Duodenal mucosa (tissue), 2 donors: ENCODE results near the gene HOGA1.
"Not testable (repeated sequence)": the region's sequence is repeated elsewhere in the genome, so short reads cannot be mapped to it uniquely, and the experiment has no call there.

ENCODE experiments used
- H3K27ac ChIP-seq: one replicate; pipeline ENCODE4 v1.7.0; 2013; ENCODE audit warnings: low read depth, low read length
- H3K27me3 ChIP-seq, 2 donors: one replicate each; pipeline ENCODE4 v1.7.0; 2013; ENCODE audit warnings: low read length in 2 of 2, control low read depth in 1 of 2; ENCODE audit not compliant: insufficient read depth in 2 of 2, control insufficient read depth in 1 of 2
- H3K36me3 ChIP-seq, 2 donors: one replicate each; pipeline ENCODE4 v1.7.0; 2013; ENCODE audit warnings: low read length in 2 of 2, control low read depth in 1 of 2; ENCODE audit not compliant: insufficient read depth in 2 of 2, control insufficient read depth in 1 of 2
- H3K4me1 ChIP-seq, 2 donors: one replicate each; pipeline ENCODE4 v1.7.0; 2013; ENCODE audit warnings: low read length in 2 of 2, control low read depth in 1 of 2; ENCODE audit not compliant: insufficient read depth in 2 of 2, control insufficient read depth in 1 of 2
- H3K4me3 ChIP-seq, 2 donors: one replicate each; pipeline ENCODE4 v1.7.0; 2013; ENCODE audit warnings: low read length in 2 of 2, low read depth in 1 of 2
- H3K9ac ChIP-seq, 2 donors: one replicate each; pipeline ENCODE4 v1.7.0; 2013; ENCODE audit warnings: low read length in 2 of 2, low read depth in 1 of 2
- H3K9me3 ChIP-seq, 2 donors: one replicate each; pipeline ENCODE4 v1.7.0; 2013; ENCODE audit warnings: low read length in 2 of 2, control low read depth in 1 of 2; ENCODE audit not compliant: control insufficient read depth in 1 of 2

The HOGA1 gene

GRCh38 chr10:97555541-97555940 lies 28.6 kb upstream of the HOGA1 start:
- H3K27me3 ChIP-seq, H3K9ac ChIP-seq, H3K4me3 ChIP-seq, H3K36me3 ChIP-seq, H3K9me3 ChIP-seq, H3K4me1 ChIP-seq, H3K27ac ChIP-seq: not testable (repeated sequence)

- not testable (repeated sequence) for H3K9me3 ChIP-seq, H3K9ac ChIP-seq, H3K36me3 ChIP-seq, H3K4me1 ChIP-seq, H3K4me3 ChIP-seq, H3K27me3 ChIP-seq
- peak overlapping the region; percentile 20 for H3K27ac ChIP-seq
Measured at GRCh38 chr10:97560731-97561381, 23.3 kb upstream of the HOGA1 start.

DNA sequence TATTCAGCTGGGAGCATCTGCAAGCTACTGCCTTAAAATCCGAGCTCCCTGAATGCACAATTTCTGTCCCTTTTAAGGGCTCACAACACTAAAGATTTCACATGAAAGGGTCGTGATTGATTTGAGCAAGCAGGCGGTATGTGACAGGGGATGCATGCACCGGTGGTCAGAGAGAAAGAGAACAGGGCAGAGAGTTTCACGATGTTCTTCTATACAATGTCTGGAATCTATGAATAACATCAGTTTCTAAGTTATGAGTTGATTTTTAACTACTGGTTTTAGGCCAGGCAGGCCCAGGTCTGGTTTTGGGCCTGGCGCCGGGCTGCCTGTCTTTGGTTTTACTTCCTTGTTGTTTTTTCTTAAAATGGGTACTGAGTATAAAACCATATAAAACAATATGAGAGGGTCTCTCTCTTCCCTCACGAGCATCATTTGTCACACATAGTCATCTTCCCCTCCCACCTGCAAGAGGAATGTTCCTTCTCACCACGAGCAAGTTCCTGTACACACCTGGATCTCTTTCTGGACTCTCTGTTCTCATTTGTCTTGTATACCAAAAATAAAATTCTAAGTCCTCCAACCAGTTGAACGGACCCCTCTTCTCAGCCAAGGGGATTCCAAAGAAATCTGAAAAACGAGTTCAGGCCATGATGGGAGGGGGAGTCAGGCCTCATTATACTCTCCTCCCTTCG lies 22.7 kb upstream of the HOGA1 start:
- not testable (repeated sequence) for H3K9me3 ChIP-seq, H3K9ac ChIP-seq, H3K36me3 ChIP-seq, H3K4me3 ChIP-seq, H3K4me1 ChIP-seq, H3K27ac ChIP-seq, H3K27me3 ChIP-seq

GRCh38 chr10:97562329-97562728 lies 21.9 kb upstream of the HOGA1 start:
- H3K9me3 ChIP-seq, H3K9ac ChIP-seq, H3K4me3 ChIP-seq, H3K27me3 ChIP-seq, H3K4me1 ChIP-seq, H3K36me3 ChIP-seq, H3K27ac ChIP-seq: not testable (repeated sequence)

- Histone ChIP-seq H3K4me1 (no peaks in the 10 kb centered on the region), H3K27ac (no peak overlapping the region), H3K9ac (no peak overlapping the region), H3K36me3 (no peaks in the 10 kb centered on the region), H3K9me3 (no peaks in the 10 kb centered on the region), H3K27me3 (no peaks in the 10 kb centered on the region), H3K4me3 (no peak overlapping the region)
Measured at GRCh38 chr10:97563337-97563736, 20.9 kb upstream of the HOGA1 start.

GRCh38 chr10:97564776-97565175 lies 19.4 kb upstream of the HOGA1 start:
- H3K4me1 ChIP-seq = no peaks in the 10 kb centered on the region
- no peaks in the 10 kb centered on the region for H3K9me3 ChIP-seq
- no peak overlapping the region for H3K9ac ChIP-seq
- no peak overlapping the region for H3K27ac ChIP-seq
- H3K36me3 ChIP-seq = no peaks in the 10 kb centered on the region
- no peak overlapping the region for H3K4me3 ChIP-seq
- H3K27me3 ChIP-seq = no peaks in the 10 kb centered on the region

DNA sequence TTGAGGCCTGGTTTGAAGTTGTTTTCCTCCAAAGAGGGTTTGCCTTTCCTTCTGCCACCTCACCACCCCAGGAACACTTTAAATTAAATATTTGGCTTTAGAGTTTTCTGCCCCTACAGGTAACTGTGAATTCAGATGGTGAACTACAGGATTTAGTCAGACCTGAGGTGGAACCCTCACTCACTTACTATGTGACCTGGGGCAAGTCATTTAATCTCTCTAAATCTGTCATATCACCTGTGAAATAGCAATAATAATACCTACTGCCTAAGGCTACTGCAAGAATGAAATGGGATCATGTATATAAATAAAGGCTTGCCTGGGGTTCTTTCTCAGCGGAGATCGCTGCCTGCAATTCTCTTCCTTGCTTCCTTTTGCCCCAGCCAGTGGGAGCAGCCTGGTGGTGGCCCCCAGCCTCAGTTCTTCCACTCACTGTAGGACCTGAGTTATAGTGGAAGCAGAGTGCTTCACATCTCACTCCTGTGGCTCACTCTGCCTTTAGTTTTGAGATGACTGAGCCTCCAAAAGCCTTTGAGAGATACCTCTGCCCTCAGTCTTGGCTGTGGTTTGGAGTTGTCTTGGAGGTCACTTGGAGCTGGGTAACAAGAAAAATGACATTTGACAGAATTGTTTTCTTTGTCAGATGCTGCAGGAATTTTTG lies 17.7 kb upstream of the HOGA1 start:
- no peak overlapping the region for H3K4me3 ChIP-seq
- H3K36me3 ChIP-seq = no peaks in the 10 kb centered on the region
- no peaks in the 10 kb centered on the region for H3K4me1 ChIP-seq
- H3K9ac ChIP-seq = no peak overlapping the region
- H3K27ac ChIP-seq = no peak overlapping the region
- no peaks in the 10 kb centered on the region for H3K9me3 ChIP-seq
- no peaks in the 10 kb centered on the region for H3K27me3 ChIP-seq

- no peaks in the 10 kb centered on the region for H3K27me3 ChIP-seq
- no peak overlapping the region for H3K9ac ChIP-seq
- no peaks in the 10 kb centered on the region for H3K9me3 ChIP-seq
Measured at GRCh38 chr10:97567891-97568290, 16.3 kb upstream of the HOGA1 start.

GRCh38 chr10:97570146-97570788 lies 13.9 kb upstream of the HOGA1 start:
- Histone ChIP-seq H3K4me3 (no peak overlapping the region), H3K36me3 (no peaks in the 10 kb centered on the region), H3K9ac (no peak overlapping the region), H3K9me3 (no peaks in the 10 kb centered on the region), H3K27me3 (no peaks in the 10 kb centered on the region), H3K4me1 (peaks cover 8 to 9% of the 10 kb centered on the region in 2 donors), H3K27ac (no peak overlapping the region)

More at GRCh38 chr10:97567891-97568290, 16.3 kb upstream of the HOGA1 start:
- H3K27ac ChIP-seq = no peak overlapping the region
- peaks cover 5 to 9% of the 10 kb centered on the region in 2 donors for H3K4me1 ChIP-seq
- H3K4me3 ChIP-seq = no peak overlapping the region
- no peaks in the 10 kb centered on the region for H3K36me3 ChIP-seq

DNA sequence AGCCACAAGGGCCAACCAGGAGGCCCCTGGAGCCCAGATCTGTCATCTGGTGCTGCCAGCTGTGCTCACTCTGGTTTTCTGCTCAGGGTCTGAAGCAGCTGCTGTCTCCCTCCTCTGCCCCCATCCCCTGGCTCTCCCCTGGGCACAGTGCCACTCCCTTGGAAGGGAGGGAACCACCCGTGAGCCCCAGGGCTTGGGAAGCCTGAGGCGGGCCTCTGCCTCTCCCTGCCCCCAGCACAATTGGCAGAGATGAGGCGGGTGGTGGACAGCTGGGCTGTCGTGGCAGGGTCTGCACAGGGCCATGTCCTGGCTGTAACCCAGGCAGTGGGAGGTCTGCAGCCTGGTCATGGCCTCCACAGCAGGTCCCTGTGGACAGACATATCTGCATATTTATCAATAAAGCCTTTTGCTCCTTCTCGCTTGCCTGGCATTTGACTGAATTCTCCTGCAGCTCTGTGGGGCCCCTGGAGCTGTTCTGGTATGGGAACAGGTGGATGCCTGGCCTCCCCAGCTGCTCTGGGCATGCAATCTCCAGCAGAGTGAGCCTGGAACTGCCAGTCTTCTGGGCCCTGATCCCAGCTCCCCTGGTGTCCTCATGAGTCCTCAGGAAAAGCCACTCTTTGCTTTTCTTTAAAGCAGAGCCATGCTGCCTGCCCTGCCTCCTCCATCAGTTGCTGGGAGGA lies 13.3 kb upstream of the HOGA1 start:
- no peaks in the 10 kb centered on the region for H3K36me3 ChIP-seq
- H3K9me3 ChIP-seq = no peaks in the 10 kb centered on the region
- H3K27me3 ChIP-seq = no peaks in the 10 kb centered on the region
- no peak overlapping the region for H3K9ac ChIP-seq
- H3K27ac ChIP-seq = no peak overlapping the region
- no peak overlapping the region for H3K4me3 ChIP-seq
- peaks cover 8 to 9% of the 10 kb centered on the region in 2 donors for H3K4me1 ChIP-seq
